Activated B cell treated with CpG ODN at 0.5 μM for 24 hours (primary cell): Measurements from ENCODE around the gene FGGY. TPM values are rescaled to one million over a fixed set of nuclear protein-coding genes. Genes with fewer than 3 reads are reported as not detected.

Source experiments
- ATAC-seq: fragments of 200-7000 bp; cut with Tn5 transposase; one replicate; pipeline ENCODE4 v1.10.0; 2021; ENCODE audit warnings: low read depth, mild to moderate bottlenecking, moderate library complexity
- CTCF ChIA-PET: fragments of 350-600 bp; sonication (Branson Sonifier 250); formaldehyde crosslinking; loops from one replicate; lab custom pipeline; 2021; ENCODE audit warnings: antibody characterized with exemption; lab: Charles Lee
- POLR2A ChIA-PET: fragments of 350-600 bp; sonication (Branson Sonifier 250); formaldehyde crosslinking; loops from one replicate; lab custom pipeline; 2021; ENCODE audit warnings: antibody characterized with exemption; lab: Charles Lee
- DNase-seq: peaks from one replicate; pipeline ENCODE4 v3.0.0; 2022
- H3K27ac Mint-ChIP-seq: one replicate; pipeline ENCODE4 v1.8.0; 2020; ENCODE audit warnings: mixed read lengths
- H3K27me3 Mint-ChIP-seq: one replicate; pipeline ENCODE4 v1.8.0; 2021; ENCODE audit warnings: mixed read lengths
- H3K36me3 Mint-ChIP-seq: one replicate; pipeline ENCODE4 v1.8.0; 2021; ENCODE audit warnings: low read depth, mixed read lengths
- H3K4me1 Mint-ChIP-seq: one replicate; pipeline ENCODE4 v1.8.0; 2021; ENCODE audit warnings: mixed read lengths
- H3K4me3 Mint-ChIP-seq: one replicate; pipeline ENCODE4 v1.8.0; 2020; ENCODE audit warnings: mild to moderate bottlenecking, mixed read lengths
- H3K9me3 Mint-ChIP-seq: one replicate; pipeline ENCODE4 v1.8.0; 2020; ENCODE audit warnings: mixed read lengths
- intact Hi-C: fragments of 100-400 bp; cut with micrococcal nuclease; formaldehyde crosslinking; loops from one replicate; pipeline ENCODE4 v1.15.1; 2024
- total RNA-seq: library from RNA; stranded (reverse); gene quantifications from 2 replicates; pipeline ENCODE4 v1.2.3, GENCODE V29; 2022
- TF ChIP-seq, protein P1 (sequence below): fragments of 200-600 bp; IDR thresholded peaks from one replicate; pipeline ENCODE4 v1.8.0; 2022; ENCODE audit warnings: antibody characterized with exemption, mild to moderate bottlenecking

Gene FGGY
- total RNA-seq, 1 donor from 2014 or later = 24.0 TPM

DNA sequence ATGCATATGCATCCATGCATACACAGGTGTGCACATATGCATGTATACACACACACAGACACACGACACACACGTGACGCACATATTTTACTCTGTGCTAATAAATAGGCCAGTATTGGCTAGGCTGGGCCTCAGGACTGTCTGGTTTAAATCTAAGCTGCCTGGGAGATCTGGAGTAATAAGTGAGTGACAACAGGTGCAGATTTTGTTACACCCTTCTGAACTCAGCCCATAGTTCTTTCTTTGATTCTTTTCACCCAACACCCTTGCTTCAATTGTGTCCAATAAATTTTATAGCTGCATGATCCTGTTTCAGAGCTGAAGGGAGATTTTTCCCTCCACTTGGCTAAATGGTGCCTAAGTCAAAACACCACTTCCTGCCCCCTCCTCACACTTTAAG is 132.8 kb downstream of the FGGY start:
- ATAC-seq (no peak), DNase-seq (no peak)
- ChIA-PET CTCF (no interaction called here), POLR2A (no interaction called here)
- intact Hi-C loops = no loop called here
- Mint-ChIP-seq H3K27me3 (no peaks in the 10 kb centered on the region), H3K27ac (no peak overlapping the region), H3K4me3 (no peak overlapping the region), H3K36me3 (no peaks in the 10 kb centered on the region), H3K9me3 (no peaks in the 10 kb centered on the region), H3K4me1 (peaks cover 21% of the 10 kb centered on the region)
- TF ChIP-seq, protein P1, sequence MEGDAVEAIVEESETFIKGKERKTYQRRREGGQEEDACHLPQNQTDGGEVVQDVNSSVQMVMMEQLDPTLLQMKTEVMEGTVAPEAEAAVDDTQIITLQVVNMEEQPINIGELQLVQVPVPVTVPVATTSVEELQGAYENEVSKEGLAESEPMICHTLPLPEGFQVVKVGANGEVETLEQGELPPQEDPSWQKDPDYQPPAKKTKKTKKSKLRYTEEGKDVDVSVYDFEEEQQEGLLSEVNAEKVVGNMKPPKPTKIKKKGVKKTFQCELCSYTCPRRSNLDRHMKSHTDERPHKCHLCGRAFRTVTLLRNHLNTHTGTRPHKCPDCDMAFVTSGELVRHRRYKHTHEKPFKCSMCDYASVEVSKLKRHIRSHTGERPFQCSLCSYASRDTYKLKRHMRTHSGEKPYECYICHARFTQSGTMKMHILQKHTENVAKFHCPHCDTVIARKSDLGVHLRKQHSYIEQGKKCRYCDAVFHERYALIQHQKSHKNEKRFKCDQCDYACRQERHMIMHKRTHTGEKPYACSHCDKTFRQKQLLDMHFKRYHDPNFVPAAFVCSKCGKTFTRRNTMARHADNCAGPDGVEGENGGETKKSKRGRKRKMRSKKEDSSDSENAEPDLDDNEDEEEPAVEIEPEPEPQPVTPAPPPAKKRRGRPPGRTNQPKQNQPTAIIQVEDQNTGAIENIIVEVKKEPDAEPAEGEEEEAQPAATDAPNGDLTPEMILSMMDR = no peak

DNA sequence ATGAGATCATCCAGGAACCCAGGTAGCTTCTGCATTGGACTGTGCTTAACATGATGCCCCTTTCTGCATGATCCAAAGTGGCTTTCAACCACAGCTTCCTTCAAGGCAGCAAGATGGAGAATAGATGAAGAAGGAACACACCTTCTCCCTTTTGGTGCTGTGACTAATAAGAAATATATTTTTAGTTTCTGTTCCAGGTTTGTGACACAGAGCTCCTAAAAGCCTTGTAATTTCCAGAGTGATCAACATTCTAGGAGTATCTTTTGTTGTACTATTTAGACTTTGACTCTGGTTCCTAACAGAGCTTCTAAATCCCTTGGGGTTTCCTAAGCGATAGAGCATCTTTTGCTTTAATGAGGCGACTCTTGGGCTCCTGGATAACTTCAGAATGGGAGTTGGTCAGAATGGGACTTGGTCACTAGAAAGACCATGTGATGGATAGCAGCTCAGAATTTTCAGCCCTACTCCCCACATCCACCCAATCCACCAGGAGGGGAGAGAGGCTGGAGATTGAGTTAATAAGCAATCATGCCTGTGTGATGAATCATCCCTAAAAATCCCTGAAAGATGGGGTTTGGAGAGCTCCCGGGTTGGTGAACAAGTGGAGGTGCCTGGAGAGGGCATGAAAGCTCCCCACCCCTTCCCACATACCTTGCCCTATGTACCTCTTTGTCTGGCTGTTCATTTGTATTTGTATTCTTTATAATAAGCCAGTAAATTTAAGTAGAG is 134.8 kb downstream of the FGGY start:
- ChIA-PET POLR2A (interaction anchor here (0.8 to 2.3 kb wide), 3 partner anchors 135 to 165 kb away, joined by 3 to 7 read pairs (median 3); partner anchors contain the start of gene FGGY), CTCF (no interaction called here)
- no peak overlapping the region for H3K4me3 Mint-ChIP-seq
- H3K27ac Mint-ChIP-seq = peak overlapping the region; percentile 77
- no peaks in the 10 kb centered on the region for H3K9me3 Mint-ChIP-seq
- peaks cover 21% of the 10 kb centered on the region for H3K4me1 Mint-ChIP-seq
- no peak for ATAC-seq
- TF ChIP-seq, protein P1 = no peak
- H3K27me3 Mint-ChIP-seq = no peaks in the 10 kb centered on the region
- intact Hi-C loops = loop anchor here (1.0 kb wide), 1 partner anchor 647 kb away; the partner anchor contains the start of gene JUN
- no peaks in the 10 kb centered on the region for H3K36me3 Mint-ChIP-seq
- DNase-seq = no peak

DNA sequence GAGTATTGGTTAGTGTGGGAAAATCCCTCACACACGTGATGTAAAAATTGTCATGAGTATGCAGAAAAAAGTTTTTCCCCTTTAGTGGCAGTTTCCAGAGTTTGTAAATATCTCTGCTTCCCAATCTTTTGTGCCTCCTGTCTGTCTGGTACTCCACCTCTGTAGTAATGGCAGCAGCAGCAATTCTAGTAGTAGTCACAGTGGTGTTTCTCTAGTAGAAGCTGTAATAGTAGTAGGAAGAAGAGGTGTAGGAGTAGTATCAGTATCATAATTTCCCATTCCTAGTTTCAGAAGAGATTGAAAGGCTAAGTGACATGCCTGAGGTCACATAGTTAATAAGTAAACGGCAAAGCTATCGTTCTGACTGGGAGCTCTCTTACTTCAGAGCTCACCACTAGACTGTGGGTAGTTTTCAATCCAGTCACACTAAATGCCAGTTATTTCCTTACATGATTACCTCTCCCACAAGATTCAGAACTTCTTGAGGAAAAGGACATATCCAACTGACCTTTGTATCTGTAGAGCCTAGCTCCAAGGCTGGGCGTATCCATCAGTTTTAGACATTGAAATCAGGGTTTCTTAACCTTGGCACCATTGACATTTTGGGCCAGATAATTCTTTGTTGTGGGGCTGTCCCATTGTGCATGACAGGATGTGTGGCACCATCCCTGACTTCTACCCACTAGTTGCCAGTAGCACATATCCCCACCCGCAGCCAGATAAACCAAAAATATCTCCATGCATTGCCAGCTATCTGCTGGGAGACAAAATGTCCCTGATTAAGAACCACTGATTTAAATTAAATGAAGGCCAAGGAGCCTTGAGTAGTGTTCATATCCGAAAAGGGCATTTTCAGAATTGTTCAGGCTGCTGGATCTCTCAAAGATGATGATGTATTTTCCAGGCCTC is 135.9 kb downstream of the FGGY start:
- CTCF ChIA-PET = no interaction called here
- ATAC-seq = peak; percentile 74
- H3K9me3 Mint-ChIP-seq = no peaks in the 10 kb centered on the region
- DNase-seq = no peak
- no peaks in the 10 kb centered on the region for H3K36me3 Mint-ChIP-seq
- peaks cover 21% of the 10 kb centered on the region for H3K4me1 Mint-ChIP-seq
- peak overlapping the region; percentile 9 for H3K4me3 Mint-ChIP-seq
- peak overlapping the region; percentile 77 for H3K27ac Mint-ChIP-seq
- intact Hi-C loops = loop anchor here (1.0 kb wide), 1 partner anchor 648 kb away; the partner anchor contains the start of gene JUN
- no peaks in the 10 kb centered on the region for H3K27me3 Mint-ChIP-seq
- POLR2A ChIA-PET = interaction anchor here (1.5 to 2.3 kb wide), 2 partner anchors 136 to 166 kb away, joined by 3 to 7 read pairs; partner anchors contain the start of gene FGGY
- TF ChIP-seq, protein P1 = no peak

DNA sequence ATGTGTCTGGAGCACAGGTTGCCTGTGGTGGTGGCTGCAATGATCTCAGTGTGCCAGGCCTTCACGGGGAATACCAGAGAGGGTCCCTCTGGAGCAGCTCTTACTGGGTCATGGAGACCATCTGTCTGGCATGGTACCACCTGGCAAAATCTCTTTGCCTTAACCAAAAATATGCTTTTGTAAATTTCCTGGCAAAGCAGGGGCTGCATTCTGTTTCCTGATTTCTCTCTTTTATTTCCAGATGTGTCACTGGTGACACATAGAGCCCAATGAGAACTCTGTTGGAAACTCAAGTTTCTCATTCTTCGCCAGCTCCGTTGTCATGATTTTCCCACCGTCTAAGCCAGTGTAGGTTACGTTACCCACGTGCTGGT is 136.5 kb downstream of the FGGY start:
- H3K9me3 Mint-ChIP-seq = no peaks in the 10 kb centered on the region
- ATAC-seq = no peak
- no peaks in the 10 kb centered on the region for H3K36me3 Mint-ChIP-seq
- peaks cover 21% of the 10 kb centered on the region for H3K4me1 Mint-ChIP-seq
- no peaks in the 10 kb centered on the region for H3K27me3 Mint-ChIP-seq
- intact Hi-C loops = no loop called here
- CTCF ChIA-PET = no interaction called here
- no peak for DNase-seq
- TF ChIP-seq, protein P1 = no peak
- POLR2A ChIA-PET = interaction anchor here (2.3 kb wide), 1 partner anchor 137 kb away, joined by 7 read pairs; the partner anchor contains the start of gene FGGY
- no peak overlapping the region for H3K4me3 Mint-ChIP-seq
- H3K27ac Mint-ChIP-seq = no peak overlapping the region

DNA sequence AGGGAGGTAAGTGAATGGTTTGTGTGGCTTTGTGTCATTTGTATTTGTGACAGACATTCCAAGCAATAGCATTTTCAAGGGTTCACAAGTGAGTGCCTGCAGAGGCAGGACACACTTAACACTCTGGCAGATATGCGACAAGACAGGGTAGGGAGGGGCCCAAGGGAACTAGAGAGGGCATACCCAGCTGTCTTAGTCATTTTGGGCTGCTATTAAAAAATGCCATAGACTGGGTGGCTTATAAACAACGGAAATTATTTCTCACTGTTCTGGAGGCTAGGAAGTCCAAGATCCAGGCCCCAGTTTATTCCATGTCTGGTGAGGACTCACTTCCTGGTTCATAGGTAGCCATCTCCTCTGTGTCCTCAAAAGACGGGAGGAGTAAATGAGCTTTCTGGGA is 137.4 kb downstream of the FGGY start:
- Mint-ChIP-seq H3K27me3 (no peaks in the 10 kb centered on the region), H3K36me3 (no peaks in the 10 kb centered on the region), H3K9me3 (no peaks in the 10 kb centered on the region), H3K4me1 (peaks cover 21% of the 10 kb centered on the region), H3K27ac (no peak overlapping the region), H3K4me3 (no peak overlapping the region)
- no peak for DNase-seq
- no peak for ATAC-seq
- ChIA-PET POLR2A (no interaction called here), CTCF (no interaction called here)
- TF ChIP-seq, protein P1 = no peak
- intact Hi-C loops = no loop called here
